GM23248 (cell line): ENCODE measurements around the gene WDR27.

Experiments used
- EZH2 ChIP-seq: fragments of 200-600 bp; sonication (generic); IDR thresholded peaks from 2 replicates; pipeline ENCODE4 v1.6.1; 2018; ENCODE audit warnings: antibody characterized with exemption, mild to moderate bottlenecking; ENCODE audit not compliant: insufficient read depth, poor library complexity, severe bottlenecking
- EZH2phosphoT487 ChIP-seq: fragments of 200-600 bp; sonication (generic); IDR thresholded peaks from 2 replicates; pipeline ENCODE4 v1.6.1; 2018; ENCODE audit warnings: antibody characterized with exemption, moderate library complexity, mild to moderate bottlenecking, low read depth; ENCODE audit not compliant: insufficient read depth

DNA sequence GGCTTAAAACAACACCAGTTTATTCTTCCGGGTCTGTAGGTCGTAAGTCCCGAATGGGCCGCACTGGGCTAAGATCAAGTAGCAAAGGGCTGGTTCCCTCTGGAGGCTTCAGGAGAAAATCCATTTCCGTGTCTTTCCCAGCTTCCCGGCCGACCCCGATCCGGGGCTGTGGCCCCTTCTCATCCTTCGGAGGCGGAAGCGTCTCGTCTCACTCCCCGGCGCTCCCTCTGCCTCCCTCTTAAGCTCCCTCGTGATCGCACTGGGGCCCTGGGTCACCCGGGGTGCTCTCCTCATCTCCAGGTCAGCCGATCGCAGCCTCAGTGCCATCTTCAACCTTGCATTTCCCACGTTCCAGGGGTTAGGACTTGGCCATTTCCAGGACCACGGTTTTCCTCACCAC is 199.4 kb downstream of the WDR27 start:
- TF ChIP-seq EZH2 = no peak
- no peak for TF ChIP-seq EZH2phosphoT487
